ENCODE data around the gene SYNE1.

DNA sequence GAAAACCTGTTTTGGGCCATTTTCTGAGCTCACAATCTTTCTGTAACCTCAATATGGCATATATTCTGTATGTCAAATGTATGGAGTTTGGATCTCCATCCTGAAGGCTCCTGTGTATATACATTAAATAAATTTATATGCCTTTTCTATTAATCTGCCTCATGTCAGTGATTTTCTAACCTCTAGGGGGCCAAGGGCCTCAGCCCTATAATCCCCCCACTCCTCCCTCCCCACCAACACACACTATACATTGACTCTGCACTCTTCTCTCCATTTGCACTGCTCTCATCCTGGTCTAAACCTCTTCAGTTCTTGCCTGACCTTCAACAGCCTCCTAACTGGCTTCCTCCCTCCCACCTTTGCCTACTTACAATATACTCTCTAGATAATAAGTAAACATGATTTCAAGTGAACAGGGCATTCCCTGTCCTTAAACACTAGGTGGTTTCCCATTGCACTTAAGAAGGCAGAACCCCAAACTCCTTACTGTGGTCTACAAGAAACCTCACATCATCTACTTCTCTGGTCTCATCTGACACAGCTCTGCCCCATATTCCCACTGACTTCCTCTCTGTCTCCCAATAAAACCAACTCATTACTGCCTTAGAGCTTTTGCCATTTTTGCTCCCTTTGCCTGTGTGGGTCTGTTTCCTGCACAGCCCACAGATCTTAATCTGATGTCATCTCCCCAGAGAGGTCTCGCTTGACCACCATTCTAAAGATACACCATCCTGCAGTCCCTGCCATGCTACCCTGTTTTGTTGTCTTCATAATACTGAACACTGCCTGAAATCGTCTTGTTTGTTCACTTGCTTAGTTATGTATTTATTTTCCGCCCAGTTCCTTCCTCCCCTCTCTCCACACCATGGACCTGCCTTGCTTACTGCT is 213.7 kb downstream of the SYNE1 start:
- TF ChIP-seq, protein P1, sequence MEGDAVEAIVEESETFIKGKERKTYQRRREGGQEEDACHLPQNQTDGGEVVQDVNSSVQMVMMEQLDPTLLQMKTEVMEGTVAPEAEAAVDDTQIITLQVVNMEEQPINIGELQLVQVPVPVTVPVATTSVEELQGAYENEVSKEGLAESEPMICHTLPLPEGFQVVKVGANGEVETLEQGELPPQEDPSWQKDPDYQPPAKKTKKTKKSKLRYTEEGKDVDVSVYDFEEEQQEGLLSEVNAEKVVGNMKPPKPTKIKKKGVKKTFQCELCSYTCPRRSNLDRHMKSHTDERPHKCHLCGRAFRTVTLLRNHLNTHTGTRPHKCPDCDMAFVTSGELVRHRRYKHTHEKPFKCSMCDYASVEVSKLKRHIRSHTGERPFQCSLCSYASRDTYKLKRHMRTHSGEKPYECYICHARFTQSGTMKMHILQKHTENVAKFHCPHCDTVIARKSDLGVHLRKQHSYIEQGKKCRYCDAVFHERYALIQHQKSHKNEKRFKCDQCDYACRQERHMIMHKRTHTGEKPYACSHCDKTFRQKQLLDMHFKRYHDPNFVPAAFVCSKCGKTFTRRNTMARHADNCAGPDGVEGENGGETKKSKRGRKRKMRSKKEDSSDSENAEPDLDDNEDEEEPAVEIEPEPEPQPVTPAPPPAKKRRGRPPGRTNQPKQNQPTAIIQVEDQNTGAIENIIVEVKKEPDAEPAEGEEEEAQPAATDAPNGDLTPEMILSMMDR (IDR thresholded peaks at IDR 0.05), result no peak
- TF ChIP-seq POLR2A (IDR thresholded peaks at IDR 0.05), result no peak
- TF ChIP-seq EP300 (IDR thresholded peaks at IDR 0.05), result no peak
